MM.1S (cell line): ENCODE data around the gene ZMIZ1.

Experiments used
- DNase-seq: peaks from one replicate; pipeline ENCODE4 v3.0.0-alpha.2; 2015
- H2AFZ ChIP-seq: fragments of 300-600 bp; sonication (generic); 2 replicates; pipeline ENCODE4 v1.6.0; 2016; ENCODE audit warnings: antibody characterized with exemption, low read length
- H3F3A ChIP-seq: fragments of 300-600 bp; sonication (generic); 2 replicates; pipeline ENCODE4 v1.6.1; 2016; ENCODE audit warnings: mild to moderate bottlenecking, antibody characterized with exemption, low read length, moderate library complexity, mixed read lengths; ENCODE audit not compliant: insufficient read depth
- H3K27ac ChIP-seq: fragments of 300-600 bp; sonication (generic); 2 replicates; pipeline ENCODE4 v1.5.1; 2016; ENCODE audit warnings: mild to moderate bottlenecking, low read length
- H3K27me3 ChIP-seq: fragments of 300-600 bp; sonication (generic); replicated peaks from 2 replicates; pipeline ENCODE4 v1.6.0; 2016; ENCODE audit warnings: low read length; ENCODE audit not compliant: insufficient read depth
- H3K36me3 ChIP-seq: fragments of 300-600 bp; sonication (generic); replicated peaks from 2 replicates; pipeline ENCODE4 v1.6.1; 2016; ENCODE audit warnings: mild to moderate bottlenecking, low read length, mixed read lengths; ENCODE audit not compliant: insufficient read depth
- H3K4me1 ChIP-seq: fragments of 300-600 bp; sonication (generic); 2 replicates; pipeline ENCODE4 v1.6.1; 2016; ENCODE audit warnings: low read length, mixed read lengths
- H3K4me2 ChIP-seq: fragments of 300-600 bp; sonication (generic); 2 replicates; pipeline ENCODE4 v1.6.0; 2016; ENCODE audit warnings: low read depth, low read length
- H3K4me3 ChIP-seq: fragments of 300-600 bp; sonication (generic); 2 replicates; pipeline ENCODE4 v1.5.1; 2016; ENCODE audit warnings: low read length, mixed read lengths
- H3K79me2 ChIP-seq: fragments of 300-600 bp; sonication (generic); 2 replicates; pipeline ENCODE4 v1.6.1; 2016; ENCODE audit warnings: mixed run types, low read length, mixed read lengths
- H3K9ac ChIP-seq: fragments of 300-600 bp; sonication (generic); 2 replicates; pipeline ENCODE4 v1.6.1; 2016; ENCODE audit warnings: low read length, mixed read lengths
- H3K9me2 ChIP-seq: fragments of 300-600 bp; sonication (generic); replicated peaks from 2 replicates; pipeline ENCODE4 v1.6.1; 2016; ENCODE audit warnings: mild to moderate bottlenecking, low read length, mixed read lengths; ENCODE audit not compliant: insufficient read depth
- H3K9me3 ChIP-seq: fragments of 300-600 bp; sonication (generic); replicated peaks from 2 replicates; pipeline ENCODE4 v1.6.1; 2016; ENCODE audit warnings: mild to moderate bottlenecking, low read length, mixed read lengths; ENCODE audit not compliant: insufficient read depth
- H4K20me1 ChIP-seq: fragments of 300-600 bp; sonication (generic); 2 replicates; pipeline ENCODE4 v1.6.1; 2016; ENCODE audit warnings: mild to moderate bottlenecking, low read length, moderate library complexity, mixed read lengths; ENCODE audit not compliant: insufficient read depth
- CTCF ChIP-seq: fragments of 300-600 bp; sonication (generic); IDR thresholded peaks from 2 replicates; pipeline ENCODE4 v1.5.1; 2016; ENCODE audit warnings: antibody characterized with exemption, low read length, mixed read lengths
- EZH2 ChIP-seq: fragments of 300-600 bp; sonication (generic); optimal IDR thresholded peaks from 2 replicates; pipeline ENCODE3; 2017; ENCODE audit warnings: low read depth, mild to moderate bottlenecking, antibody characterized with exemption, low read length, mixed read lengths
- EZH2phosphoT487 ChIP-seq: fragments of 300-600 bp; sonication (generic); IDR thresholded peaks from 2 replicates; pipeline ENCODE4 v1.6.1; 2018; ENCODE audit warnings: antibody characterized with exemption, low read length

ZMIZ1 gene

GRCh38 chr10:79079490-79080355 lies 11.0 kb downstream of the ZMIZ1 start:
- TF ChIP-seq EZH2, result no peak
- Histone ChIP-seq H4K20me1 (no peaks in the 10 kb centered on the region), H3K9ac (no peak overlapping the region), H3K36me3 (no peaks in the 10 kb centered on the region), H3F3A (no peaks in the 10 kb centered on the region), H3K9me3 (no peaks in the 10 kb centered on the region), H3K9me2 (no peaks in the 10 kb centered on the region), H3K4me3 (no peak overlapping the region), H3K4me1 (peaks cover 29% of the 10 kb centered on the region), H3K27me3 (no peaks in the 10 kb centered on the region), H2AFZ (no peak overlapping the region), H3K79me2 (peaks cover 37% of the 10 kb centered on the region), H3K4me2 (no peak overlapping the region), H3K27ac (no peak overlapping the region)
- no peak for DNase-seq

GRCh38 chr10:79081353-79082034 lies 12.7 kb downstream of the ZMIZ1 start:
- peaks cover 25% of the 10 kb centered on the region for H3K4me1 ChIP-seq
- H2AFZ ChIP-seq, result no peak overlapping the region
- H3K4me3 ChIP-seq, result no peak overlapping the region
- no peak for TF ChIP-seq EZH2
- no peak for TF ChIP-seq CTCF
- no peak for TF ChIP-seq EZH2phosphoT487
- H3K4me2 ChIP-seq, result no peak overlapping the region
- H3K9me2 ChIP-seq, result no peaks in the 10 kb centered on the region
- no peaks in the 10 kb centered on the region for H3F3A ChIP-seq
- H4K20me1 ChIP-seq, result no peaks in the 10 kb centered on the region
- no peak overlapping the region for H3K27ac ChIP-seq
- H3K79me2 ChIP-seq, result peaks cover 30% of the 10 kb centered on the region
- H3K9me3 ChIP-seq, result no peaks in the 10 kb centered on the region
- no peaks in the 10 kb centered on the region for H3K27me3 ChIP-seq
- no peak overlapping the region for H3K9ac ChIP-seq
- no peaks in the 10 kb centered on the region for H3K36me3 ChIP-seq
- DNase-seq, result no peak

GRCh38 chr10:79082035-79082373 lies 13.2 kb downstream of the ZMIZ1 start:
- H3K27ac ChIP-seq, result no peak overlapping the region
- no peaks in the 10 kb centered on the region for H4K20me1 ChIP-seq
- no peak overlapping the region for H2AFZ ChIP-seq
- no peaks in the 10 kb centered on the region for H3K9me2 ChIP-seq
- no peaks in the 10 kb centered on the region for H3K9me3 ChIP-seq
- no peaks in the 10 kb centered on the region for H3F3A ChIP-seq
- no peaks in the 10 kb centered on the region for H3K36me3 ChIP-seq
- no peak overlapping the region for H3K4me2 ChIP-seq
- H3K79me2 ChIP-seq, result peaks cover 31% of the 10 kb centered on the region
- no peak overlapping the region for H3K4me3 ChIP-seq
- peaks cover 21% of the 10 kb centered on the region for H3K4me1 ChIP-seq
- H3K27me3 ChIP-seq, result no peaks in the 10 kb centered on the region
- TF ChIP-seq CTCF (no peak), EZH2 (no peak), EZH2phosphoT487 (no peak)
- H3K9ac ChIP-seq, result no peak overlapping the region
- no peak for DNase-seq
